ENCODE results near the gene MKKS. TPM values are rescaled to one million over a fixed set of nuclear protein-coding genes. Genes with fewer than 3 reads are reported as not detected.

The MKKS gene
- total RNA-seq, 1 donor from 2014 or later: 15.7 TPM

GRCh38 chr20:10449270-10449669 lies 15.2 kb upstream of the MKKS start:
- Histone ChIP-seq H3K27ac (no peak overlapping the region), H3K36me3 (no peaks in the 10 kb centered on the region), H3K4me3 (no peak overlapping the region), H3K4me1 (peaks cover 6% of the 10 kb centered on the region), H3K27me3 (no peaks in the 10 kb centered on the region), H3K9me3 (no peaks in the 10 kb centered on the region)
- DNase-seq (no peak), ATAC-seq (no peak)
- intact Hi-C loops (cut with DNase I): no loop called here
- no peak for TF ChIP-seq CTCF (IDR thresholded peaks at IDR 0.05)

- peak; percentile 49 for ATAC-seq
- intact Hi-C loops (cut with DNase I): no loop called here
- H3K36me3 ChIP-seq: no peaks in the 10 kb centered on the region
- no peak for TF ChIP-seq CTCF (IDR thresholded peaks at IDR 0.05)
- DNase-seq: no peak
- H3K27ac ChIP-seq: no peak overlapping the region
- no peaks in the 10 kb centered on the region for H3K27me3 ChIP-seq
- H3K4me3 ChIP-seq: no peak overlapping the region
- H3K9me3 ChIP-seq: no peaks in the 10 kb centered on the region
- peaks cover 6% of the 10 kb centered on the region for H3K4me1 ChIP-seq
These were observed 14.5 kb upstream of the MKKS start for GRCh38 chr20:10448270-10449156.

- Histone ChIP-seq H3K4me1 (peaks cover 6% of the 10 kb centered on the region), H3K9me3 (no peaks in the 10 kb centered on the region), H3K27ac (no peak overlapping the region), H3K36me3 (no peaks in the 10 kb centered on the region), H3K27me3 (no peaks in the 10 kb centered on the region), H3K4me3 (no peak overlapping the region)
- TF ChIP-seq CTCF (IDR thresholded peaks at IDR 0.05): no peak
- ATAC-seq (peak; percentile 52), DNase-seq (no peak)
- intact Hi-C loops (cut with DNase I): no loop called here
These were observed 13.0 kb upstream of the MKKS start for GRCh38 chr20:10447028-10447427.

GRCh38 chr20:10445758-10446157 lies 11.7 kb upstream of the MKKS start:
- Histone ChIP-seq H3K4me1 (peaks cover 6% of the 10 kb centered on the region), H3K27ac (no peak overlapping the region), H3K9me3 (no peaks in the 10 kb centered on the region), H3K27me3 (no peaks in the 10 kb centered on the region), H3K36me3 (no peaks in the 10 kb centered on the region), H3K4me3 (no peak overlapping the region)
- DNase-seq (no peak), ATAC-seq (no peak)
- TF ChIP-seq CTCF (IDR thresholded peaks at IDR 0.05): no peak
- intact Hi-C loops (cut with DNase I): no loop called here

GRCh38 chr20:10443936-10444335 lies 9.9 kb upstream of the MKKS start:
- no peaks in the 10 kb centered on the region for H3K27me3 ChIP-seq
- ATAC-seq: no peak
- no peaks in the 10 kb centered on the region for H3K9me3 ChIP-seq
- DNase-seq: no peak
- intact Hi-C loops (cut with DNase I): no loop called here
- H3K27ac ChIP-seq: no peak overlapping the region
- peaks cover 6% of the 10 kb centered on the region for H3K4me1 ChIP-seq
- no peak overlapping the region for H3K4me3 ChIP-seq
- no peaks in the 10 kb centered on the region for H3K36me3 ChIP-seq
- no peak for TF ChIP-seq CTCF (IDR thresholded peaks at IDR 0.05)

All from upper lobe of right lung (tissue), 1 donor.